ENCODE data around the gene SLC6A6.

DNA sequence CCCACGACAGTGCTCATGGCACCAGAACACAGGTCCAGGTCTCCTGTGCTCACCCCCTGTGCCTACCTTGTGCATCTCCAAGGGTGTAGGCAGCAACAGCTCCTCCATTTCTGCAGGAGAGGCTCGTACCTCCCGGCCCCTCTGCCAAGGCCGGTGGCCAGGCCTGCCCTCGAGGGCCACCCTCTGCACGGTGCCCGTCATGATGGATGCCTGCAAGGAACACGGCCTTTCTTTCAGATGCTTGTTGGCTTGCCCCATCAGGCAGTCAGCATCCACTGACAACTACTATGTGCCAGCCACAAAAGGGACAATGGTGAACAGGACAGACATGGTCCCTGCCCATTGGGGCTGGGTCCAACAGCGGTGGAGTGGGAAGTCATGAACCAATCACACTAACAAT, 93.9 kb downstream of the SLC6A6 start:
- no peak for TF ChIP-seq POLR2A (IDR thresholded peaks at IDR 0.05)
- TF ChIP-seq, protein P1, sequence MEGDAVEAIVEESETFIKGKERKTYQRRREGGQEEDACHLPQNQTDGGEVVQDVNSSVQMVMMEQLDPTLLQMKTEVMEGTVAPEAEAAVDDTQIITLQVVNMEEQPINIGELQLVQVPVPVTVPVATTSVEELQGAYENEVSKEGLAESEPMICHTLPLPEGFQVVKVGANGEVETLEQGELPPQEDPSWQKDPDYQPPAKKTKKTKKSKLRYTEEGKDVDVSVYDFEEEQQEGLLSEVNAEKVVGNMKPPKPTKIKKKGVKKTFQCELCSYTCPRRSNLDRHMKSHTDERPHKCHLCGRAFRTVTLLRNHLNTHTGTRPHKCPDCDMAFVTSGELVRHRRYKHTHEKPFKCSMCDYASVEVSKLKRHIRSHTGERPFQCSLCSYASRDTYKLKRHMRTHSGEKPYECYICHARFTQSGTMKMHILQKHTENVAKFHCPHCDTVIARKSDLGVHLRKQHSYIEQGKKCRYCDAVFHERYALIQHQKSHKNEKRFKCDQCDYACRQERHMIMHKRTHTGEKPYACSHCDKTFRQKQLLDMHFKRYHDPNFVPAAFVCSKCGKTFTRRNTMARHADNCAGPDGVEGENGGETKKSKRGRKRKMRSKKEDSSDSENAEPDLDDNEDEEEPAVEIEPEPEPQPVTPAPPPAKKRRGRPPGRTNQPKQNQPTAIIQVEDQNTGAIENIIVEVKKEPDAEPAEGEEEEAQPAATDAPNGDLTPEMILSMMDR (IDR thresholded peaks at IDR 0.05) = no peak

Measured in gastroesophageal sphincter (tissue), 3 donors.